Erythroblast (primary cell): ENCODE data around the gene TRPM3.

Experiments used
- GATA1 ChIP-seq: IDR thresholded peaks from 2 replicates; pipeline ENCODE4 v1.6.1; 2011; ENCODE audit warnings: low read depth, mild to moderate bottlenecking, control low read depth, low read length, moderate library complexity
- POLR2A ChIP-seq: IDR thresholded peaks from 2 replicates; pipeline ENCODE4 v1.6.1; 2011; ENCODE audit warnings: mild to moderate bottlenecking, low read length

- TF ChIP-seq POLR2A (no peak), GATA1 (no peak)
Observed at GRCh38 chr9:70658765-70659164, 462.7 kb downstream of the TRPM3 start.
